K562 (cell line): ENCODE results near the gene NUCKS1. TPM values are rescaled to one million over a fixed set of nuclear protein-coding genes. Genes with fewer than 3 reads are reported as not detected.

Experiments used
- CREB1 ChIP-seq, 2 experiments: sonication (generic) in 1 of 2; formaldehyde crosslinking in 1 of 2; IDR thresholded peaks; 2 replicates each; pipeline versions ENCODE4 v1.6.1 to v1.8.0; 2012 to 2022; ENCODE audit warnings: inconsistent platforms in 1 of 2, mild to moderate bottlenecking in 1 of 2, missing genetic modification reagents in 1 of 2, moderate library complexity in 1 of 2
- FOXK2 ChIP-seq, 2 experiments: fragments of 450-650 bp; IDR thresholded peaks in 1 of 2; conservative IDR thresholded peaks in 1 of 2; 2 replicates each; pipeline ENCODE4 v1.6.1; 2016; ENCODE audit warnings: low read depth in 2 of 2, mild to moderate bottlenecking in 1 of 2
- GTF2E2 ChIP-seq: fragments of 200-800 bp; sonication (Bioruptor generic); IDR thresholded peaks from 2 replicates; pipeline ENCODE4 v1.6.1; 2016; ENCODE audit warnings: missing genetic modification characterization, missing compliant biosample characterization
- ILK ChIP-seq: fragments of 450-650 bp; IDR thresholded peaks from 2 replicates; pipeline ENCODE4 v1.6.1; 2016; ENCODE audit warnings: missing genetic modification characterization, low read depth, mild to moderate bottlenecking, missing compliant biosample characterization, moderate library complexity, borderline replicate concordance
- KDM4B ChIP-seq, 2 experiments: fragments of 450-650 bp in 1 of 2; sonication (generic) in 1 of 2; IDR thresholded peaks; 2 replicates each; pipeline ENCODE4 v1.6.1; 2016 to 2017; ENCODE audit warnings: borderline replicate concordance in 2 of 2, antibody characterized with exemption in 1 of 2, low read depth in 1 of 2, mild to moderate bottlenecking in 1 of 2
- MED1 ChIP-seq: sonication (generic); formaldehyde crosslinking; IDR thresholded peaks from 2 replicates; pipeline ENCODE4 v1.8.1; 2023; ENCODE audit warnings: missing genetic modification reagents, borderline replicate concordance
- RAD21 ChIP-seq, 2 experiments: fragments of 250-450 bp in 1 of 2; fragments of 450-650 bp in 1 of 2; sonication (Bioruptor Pico) in 1 of 2; formaldehyde crosslinking in 1 of 2; IDR thresholded peaks in 1 of 2; conservative IDR thresholded peaks in 1 of 2; 2 replicates each; pipeline versions ENCODE4 v1.4.0 to v1.8.0; 2020 to 2022; ENCODE audit warnings: mild to moderate bottlenecking in 2 of 2, moderate library complexity in 1 of 2
- SP2 ChIP-seq: IDR thresholded peaks from 2 replicates; pipeline ENCODE4 v1.6.1; 2011; ENCODE audit warnings: mild to moderate bottlenecking, low read depth, low read length, moderate library complexity; ENCODE audit not compliant: poor library complexity, severe bottlenecking; ENCODE audit errors: extremely low read depth
- ZBTB8A ChIP-seq: fragments of 450-650 bp; IDR thresholded peaks from 2 replicates; pipeline ENCODE4 v1.6.1; 2018; ENCODE audit warnings: mild to moderate bottlenecking, moderate library complexity; ENCODE audit not compliant: partially characterized antibody
- ZC3H11A ChIP-seq: IDR thresholded peaks from 2 replicates; pipeline ENCODE4 v1.6.1; 2012; ENCODE audit warnings: low read depth, low read length, improper control_type of control experiment
- ZNF140 ChIP-seq: fragments of 250-450 bp; sonication (Bioruptor Pico); IDR thresholded peaks from 2 replicates; pipeline ENCODE4 v1.8.0; 2021; ENCODE audit warnings: moderate library complexity, mild to moderate bottlenecking, inconsistent platforms
- ZNF41 ChIP-seq: fragments of 250-450 bp; sonication (Bioruptor Pico); conservative IDR thresholded peaks from 2 replicates; pipeline ENCODE4 v1.4.0; 2020; ENCODE audit warnings: mild to moderate bottlenecking
- ZNF644 ChIP-seq: fragments of 200-800 bp; sonication (Bioruptor generic); IDR thresholded peaks from 2 replicates; pipeline ENCODE4 v1.6.1; 2016; ENCODE audit warnings: low read depth, missing genetic modification characterization, missing compliant biosample characterization
- polyA plus RNA-seq, 8 experiments: library from polyadenylated mRNA; depleted of rRNA in 4 of 8; stranded (reverse) in 5 of 8; unstranded in 3 of 8; fragments of >200 nt; fragmentation: Nextera tagmentation in 2 of 8; fragmentation: Illumina TruSeq in 1 of 8; extraction: Ambion mirVana in 2 of 8; extraction: Trizol in 1 of 8; gene quantifications; 2 replicates each; pipeline versions ENCODE4 v1.2.1 to v1.2.3, GENCODE V29; 2011 to 2014; ENCODE audit warnings: inconsistent platforms in 1 of 8, missing spikeins in 1 of 8
- total RNA-seq, 7 experiments: library from RNA; depleted of rRNA in 6 of 7; stranded (reverse); fragments of >200 nt in 6 of 7; fragmentation: Illumina TruSeq in 2 of 7; extraction: Trizol in 2 of 7; gene quantifications; 2 replicates each; pipeline versions ENCODE4 v1.2.1 to v1.2.3, GENCODE V29; 2011 to 2021; ENCODE audit warnings: low replicate concordance in 1 of 7
- TF ChIP-seq, protein P1 (sequence below): fragments of 450-650 bp; IDR thresholded peaks from 2 replicates; pipeline ENCODE4 v1.6.1; 2017; ENCODE audit warnings: antibody characterized with exemption
- TF ChIP-seq, protein P2 (sequence below), 3 experiments: fragments of 200-800 bp in 1 of 3; sonication (Bioruptor generic) in 1 of 3; sonication (generic) in 1 of 3; formaldehyde crosslinking in 1 of 3; IDR thresholded peaks; 2 replicates each; pipeline versions ENCODE4 v1.6.1 to v1.8.0; 2016 to 2022; ENCODE audit warnings: mild to moderate bottlenecking in 2 of 3, missing compliant biosample characterization in 2 of 3, missing genetic modification characterization in 2 of 3, missing genetic modification reagents in 1 of 3
- TF ChIP-seq, protein P3 (sequence below): fragments of 250-450 bp; sonication (Bioruptor Pico); IDR thresholded peaks from 2 replicates; pipeline ENCODE4 v1.4.0; 2020; ENCODE audit warnings: mild to moderate bottlenecking, moderate library complexity
- TF ChIP-seq, protein P4 (sequence below): fragments of 450-650 bp; IDR thresholded peaks from 2 replicates; pipeline ENCODE4 v1.6.1; 2016

Gene NUCKS1
- total and polyA plus RNA-seq, 9 of the 15 experiments (the other 6 are each of a cell fraction or from before 2014, with no cell fraction given), result 66.7 to 244 (median 149) TPM

DNA sequence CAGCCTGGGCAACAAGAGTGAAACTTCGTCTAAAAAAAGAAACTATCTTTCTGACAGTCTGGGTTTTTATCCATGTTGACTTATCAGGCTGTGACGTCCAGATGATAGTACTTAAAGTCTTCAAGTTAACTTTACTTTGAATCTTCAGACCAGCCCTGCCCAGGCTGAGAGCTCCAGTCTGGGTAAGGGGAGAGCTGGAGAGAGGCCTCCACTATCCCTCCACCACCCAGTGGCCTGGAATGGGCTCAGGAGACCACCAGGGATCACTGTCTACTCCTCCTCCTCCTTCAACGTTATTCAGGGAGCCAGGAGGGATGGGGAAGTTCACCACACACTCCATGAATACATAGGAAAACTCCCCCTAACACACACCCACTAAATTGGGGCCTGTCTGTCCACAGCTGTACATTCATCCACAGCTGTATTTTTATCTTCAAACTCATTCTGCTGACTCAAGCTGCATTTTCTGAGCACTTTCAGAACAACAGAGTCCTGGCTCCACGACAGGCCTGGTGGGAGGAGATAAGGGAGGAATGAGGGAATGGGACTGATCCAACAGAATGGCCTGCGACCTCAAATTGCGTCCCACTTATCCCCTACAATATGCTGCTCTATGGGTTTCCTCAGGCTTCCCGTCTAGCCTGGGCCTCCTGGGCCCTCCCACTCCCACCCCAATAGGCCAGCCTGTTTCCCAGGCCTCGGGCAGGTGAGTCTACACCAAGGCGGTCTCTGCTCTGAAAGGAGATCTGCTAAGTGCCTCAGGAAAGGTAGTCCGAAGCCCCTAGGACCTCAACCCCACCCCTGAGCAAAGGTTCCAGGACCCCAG lies 71.5 kb downstream of the NUCKS1 start (continued):
- no peak for TF ChIP-seq SP2
- TF ChIP-seq ILK (tag), result no peak
- TF ChIP-seq, protein P1, sequence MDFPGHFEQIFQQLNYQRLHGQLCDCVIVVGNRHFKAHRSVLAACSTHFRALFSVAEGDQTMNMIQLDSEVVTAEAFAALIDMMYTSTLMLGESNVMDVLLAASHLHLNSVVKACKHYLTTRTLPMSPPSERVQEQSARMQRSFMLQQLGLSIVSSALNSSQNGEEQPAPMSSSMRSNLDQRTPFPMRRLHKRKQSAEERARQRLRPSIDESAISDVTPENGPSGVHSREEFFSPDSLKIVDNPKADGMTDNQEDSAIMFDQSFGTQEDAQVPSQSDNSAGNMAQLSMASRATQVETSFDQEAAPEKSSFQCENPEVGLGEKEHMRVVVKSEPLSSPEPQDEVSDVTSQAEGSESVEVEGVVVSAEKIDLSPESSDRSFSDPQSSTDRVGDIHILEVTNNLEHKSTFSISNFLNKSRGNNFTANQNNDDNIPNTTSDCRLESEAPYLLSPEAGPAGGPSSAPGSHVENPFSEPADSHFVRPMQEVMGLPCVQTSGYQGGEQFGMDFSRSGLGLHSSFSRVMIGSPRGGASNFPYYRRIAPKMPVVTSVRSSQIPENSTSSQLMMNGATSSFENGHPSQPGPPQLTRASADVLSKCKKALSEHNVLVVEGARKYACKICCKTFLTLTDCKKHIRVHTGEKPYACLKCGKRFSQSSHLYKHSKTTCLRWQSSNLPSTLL, result no peak
- TF ChIP-seq CREB1 (IDR thresholded peaks at IDR 0.05), result peak; percentile 71
- TF ChIP-seq CREB1 (CRISPR knock-in tag; IDR thresholded peaks at IDR 0.05), result 0 out of 2 replicates have a peak, but pooled peaks have one; percentile 18
- TF ChIP-seq GTF2E2, result no peak; the same call in 1 of the 2 replicates
- TF ChIP-seq, protein P2, sequence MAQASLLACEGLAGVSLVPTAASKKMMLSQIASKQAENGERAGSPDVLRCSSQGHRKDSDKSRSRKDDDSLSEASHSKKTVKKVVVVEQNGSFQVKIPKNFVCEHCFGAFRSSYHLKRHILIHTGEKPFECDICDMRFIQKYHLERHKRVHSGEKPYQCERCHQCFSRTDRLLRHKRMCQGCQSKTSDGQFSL (CRISPR knock-in tag; IDR thresholded peaks at IDR 0.05), result peak; percentile 61
- TF ChIP-seq, protein P2 (tag; IDR thresholded peaks at IDR 0.05), result no peak
- TF ChIP-seq ZNF41, result no peak
- no peak for TF ChIP-seq ZBTB8A
- no peak for TF ChIP-seq KDM4B (IDR thresholded peaks at IDR 0.05; ENCODE audit: borderline replicate concordance in 2 of 2, low read depth in 1 of 2)
- TF ChIP-seq FOXK2 (conservative IDR thresholded peaks at IDR 0.05 in 1 of 2, IDR thresholded peaks at IDR 0.05 in 1 of 2; ENCODE audit: low read depth in 2 of 2), result peak; percentile 81 to 87
- TF ChIP-seq, protein P3, sequence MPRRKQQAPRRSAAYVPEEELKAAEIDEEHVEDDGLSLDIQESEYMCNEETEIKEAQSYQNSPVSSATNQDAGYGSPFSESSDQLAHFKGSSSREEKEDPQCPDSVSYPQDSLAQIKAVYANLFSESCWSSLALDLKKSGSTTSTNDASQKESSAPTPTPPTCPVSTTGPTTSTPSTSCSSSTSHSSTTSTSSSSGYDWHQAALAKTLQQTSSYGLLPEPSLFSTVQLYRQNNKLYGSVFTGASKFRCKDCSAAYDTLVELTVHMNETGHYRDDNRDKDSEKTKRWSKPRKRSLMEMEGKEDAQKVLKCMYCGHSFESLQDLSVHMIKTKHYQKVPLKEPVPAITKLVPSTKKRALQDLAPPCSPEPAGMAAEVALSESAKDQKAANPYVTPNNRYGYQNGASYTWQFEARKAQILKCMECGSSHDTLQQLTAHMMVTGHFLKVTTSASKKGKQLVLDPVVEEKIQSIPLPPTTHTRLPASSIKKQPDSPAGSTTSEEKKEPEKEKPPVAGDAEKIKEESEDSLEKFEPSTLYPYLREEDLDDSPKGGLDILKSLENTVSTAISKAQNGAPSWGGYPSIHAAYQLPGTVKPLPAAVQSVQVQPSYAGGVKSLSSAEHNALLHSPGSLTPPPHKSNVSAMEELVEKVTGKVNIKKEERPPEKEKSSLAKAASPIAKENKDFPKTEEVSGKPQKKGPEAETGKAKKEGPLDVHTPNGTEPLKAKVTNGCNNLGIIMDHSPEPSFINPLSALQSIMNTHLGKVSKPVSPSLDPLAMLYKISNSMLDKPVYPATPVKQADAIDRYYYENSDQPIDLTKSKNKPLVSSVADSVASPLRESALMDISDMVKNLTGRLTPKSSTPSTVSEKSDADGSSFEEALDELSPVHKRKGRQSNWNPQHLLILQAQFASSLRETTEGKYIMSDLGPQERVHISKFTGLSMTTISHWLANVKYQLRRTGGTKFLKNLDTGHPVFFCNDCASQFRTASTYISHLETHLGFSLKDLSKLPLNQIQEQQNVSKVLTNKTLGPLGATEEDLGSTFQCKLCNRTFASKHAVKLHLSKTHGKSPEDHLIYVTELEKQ (CRISPR knock-in tag), result 0 out of 2 replicates have a peak, but pooled peaks have one; percentile 51
- TF ChIP-seq, protein P4, sequence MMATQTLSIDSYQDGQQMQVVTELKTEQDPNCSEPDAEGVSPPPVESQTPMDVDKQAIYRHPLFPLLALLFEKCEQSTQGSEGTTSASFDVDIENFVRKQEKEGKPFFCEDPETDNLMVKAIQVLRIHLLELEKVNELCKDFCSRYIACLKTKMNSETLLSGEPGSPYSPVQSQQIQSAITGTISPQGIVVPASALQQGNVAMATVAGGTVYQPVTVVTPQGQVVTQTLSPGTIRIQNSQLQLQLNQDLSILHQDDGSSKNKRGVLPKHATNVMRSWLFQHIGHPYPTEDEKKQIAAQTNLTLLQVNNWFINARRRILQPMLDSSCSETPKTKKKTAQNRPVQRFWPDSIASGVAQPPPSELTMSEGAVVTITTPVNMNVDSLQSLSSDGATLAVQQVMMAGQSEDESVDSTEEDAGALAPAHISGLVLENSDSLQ, result peak; percentile 80
- peak; percentile 94 for TF ChIP-seq ZNF644
- no peak for TF ChIP-seq ZC3H11A
- no peak for TF ChIP-seq MED1 (CRISPR knock-in tag)
- no peak for TF ChIP-seq RAD21 (CRISPR knock-in tag; conservative IDR thresholded peaks at IDR 0.05 in 1 of 2, IDR thresholded peaks at IDR 0.05 in 1 of 2)
- TF ChIP-seq ZNF140 (CRISPR knock-in tag), result 0 out of 2 replicates have a peak, but pooled peaks have one; percentile 53
